Stimulated activated CD8-positive, alpha-beta memory T cell treated with anti-CD3 and anti-CD28 coated beads, Interleukin-4, amount 100 ng/mL, for 1 hour (primary cell): ENCODE data around the gene GSK3B.

Source experiments
- DNase-seq, 2 donors: peaks; one replicate each; pipeline ENCODE4 v3.0.0-alpha.2; 2020; ENCODE audit warnings: low read depth in 2 of 2, low spot score in 1 of 2

GSK3B gene

GRCh38 chr3:119783883-119784282 is 310.4 kb downstream of the GSK3B start:
- no peak for DNase-seq

GRCh38 chr3:119783255-119783654 is 311.0 kb downstream of the GSK3B start:
- DNase-seq, result no peak

- no peak for DNase-seq
Observed at GRCh38 chr3:119782460-119782859, 311.8 kb downstream of the GSK3B start.

GRCh38 chr3:119781330-119782198 is 312.7 kb downstream of the GSK3B start, which contains the start of gene NR1I2:
NR1I2 (plus strand) TSS chr3:119782101.
- DNase-seq, result no peak

- no peak for DNase-seq
Observed at GRCh38 chr3:119779731-119780383, 314.4 kb downstream of the GSK3B start.

- no peak for DNase-seq
Observed at GRCh38 chr3:119778811-119779210, 315.4 kb downstream of the GSK3B start.

- DNase-seq, result no peak
Observed at GRCh38 chr3:119778176-119778575, 316.1 kb downstream of the GSK3B start.

- no peak for DNase-seq
Observed at GRCh38 chr3:119776304-119776703, 317.9 kb downstream of the GSK3B start.

GRCh38 chr3:119774444-119774843 is 319.8 kb downstream of the GSK3B start:
- no peak for DNase-seq
